Nephron progenitor cell (in vitro differentiated cells): ENCODE results near the gene CTDSPL.
"Not testable (repeated sequence)": the region's sequence is repeated elsewhere in the genome, so short reads cannot be mapped to it uniquely, and the experiment has no call there.

Experiments
- DNase-seq: peaks from one replicate; pipeline ENCODE4 v3.0.0; 2021
- H3K27ac Mint-ChIP-seq: 2 replicates; pipeline ENCODE4 v1.8.0; 2021; ENCODE audit warnings: mild to moderate bottlenecking, moderate library complexity, mixed read lengths
- H3K27me3 Mint-ChIP-seq: 2 replicates; pipeline ENCODE4 v1.8.0; 2021; ENCODE audit warnings: mild to moderate bottlenecking, low read depth, mixed read lengths; ENCODE audit not compliant: poor library complexity
- H3K36me3 Mint-ChIP-seq: 2 replicates; pipeline ENCODE4 v1.8.0; 2021; ENCODE audit warnings: low read depth, mixed read lengths
- H3K4me1 Mint-ChIP-seq: 2 replicates; pipeline ENCODE4 v1.8.0; 2021; ENCODE audit warnings: mixed read lengths
- H3K4me3 Mint-ChIP-seq: 2 replicates; pipeline ENCODE4 v1.8.0; 2021; ENCODE audit warnings: mild to moderate bottlenecking, moderate library complexity, mixed read lengths
- H3K9me3 Mint-ChIP-seq: 2 replicates; pipeline ENCODE4 v1.8.0; 2021; ENCODE audit warnings: mild to moderate bottlenecking, moderate library complexity, mixed read lengths
- CTCF ChIP-seq: fragments of 200-600 bp; sonication (generic); IDR thresholded peaks from 2 replicates; pipeline ENCODE4 v1.5.0; 2021; ENCODE audit warnings: antibody characterized with exemption

CTDSPL gene

GRCh38 chr3:38032328-38032865, 170.7 kb downstream of the CTDSPL start:
- Mint-ChIP-seq H3K27me3 (peaks cover 71% of the 10 kb centered on the region), H3K4me3 (no peak overlapping the region), H3K27ac (no peak overlapping the region), H3K9me3 (no peaks in the 10 kb centered on the region), H3K4me1 (peaks cover 17% of the 10 kb centered on the region), H3K36me3 (no peaks in the 10 kb centered on the region)
- no peak for TF ChIP-seq CTCF
- no peak for DNase-seq

- peaks cover 68% of the 10 kb centered on the region for H3K27me3 Mint-ChIP-seq
- H3K4me1 Mint-ChIP-seq: peaks cover 20% of the 10 kb centered on the region
- H3K9me3 Mint-ChIP-seq, H3K27ac Mint-ChIP-seq, DNase-seq, H3K4me3 Mint-ChIP-seq, H3K36me3 Mint-ChIP-seq: not testable (repeated sequence)
These were observed 171.9 kb downstream of the CTDSPL start for GRCh38 chr3:38033586-38033985.
